Naive thymus-derived CD8-positive, alpha-beta T cell (primary cell): ENCODE results near the gene PRKCD. TPM values are rescaled to one million over a fixed set of nuclear protein-coding genes. Genes with fewer than 3 reads are reported as not detected.

Experiments
- ATAC-seq, 2 donors: fragments of 150-1000 bp; cut with Tn5 transposase in 1 of 2; sonication (Bioruptor Pico), chemical (Tn5 transposase) in 1 of 2; 1 replicate in 1 of 2; 2 replicates in 1 of 2; pipeline ENCODE4 v1.10.0; 2021; ENCODE audit warnings: mild to moderate bottlenecking in 2 of 2, moderate library complexity in 2 of 2
- POLR2A ChIA-PET: fragments of 350-600 bp; sonication (Branson Sonifier 250); formaldehyde crosslinking; loops from one replicate; lab custom pipeline; 2021; ENCODE audit warnings: antibody characterized with exemption; lab: Charles Lee
- DNase-seq, 10 donors: peaks; one replicate each; pipeline versions ENCODE4 v3.0.0 to v3.0.0-alpha.2; 2020 to 2022
- H3K27ac Mint-ChIP-seq, 10 donors: one replicate each; pipeline ENCODE4 v1.8.0; 2020 to 2022; ENCODE audit warnings: mild to moderate bottlenecking in 10 of 10, mixed read lengths in 10 of 10, moderate library complexity in 4 of 10, inconsistent platforms in 1 of 10
- H3K27me3 Mint-ChIP-seq, 5 donors: one replicate each; pipeline ENCODE4 v1.8.0; 2021 to 2022; ENCODE audit warnings: mixed read lengths in 5 of 5
- H3K36me3 Mint-ChIP-seq, 3 donors: one replicate each; pipeline ENCODE4 v1.8.0; 2020 to 2022; ENCODE audit warnings: mixed read lengths in 3 of 3, mild to moderate bottlenecking in 2 of 3, inconsistent platforms in 1 of 3
- H3K4me1 Mint-ChIP-seq, 4 donors: one replicate each; pipeline ENCODE4 v1.8.0; 2021 to 2022; ENCODE audit warnings: mixed read lengths in 4 of 4
- H3K4me3 Mint-ChIP-seq, 10 donors: one replicate each; pipeline ENCODE4 v1.8.0; 2020 to 2022; ENCODE audit warnings: mild to moderate bottlenecking in 10 of 10, mixed read lengths in 10 of 10, moderate library complexity in 6 of 10, inconsistent platforms in 1 of 10
- H3K9me3 Mint-ChIP-seq, 9 donors: one replicate each; pipeline ENCODE4 v1.8.0; 2020 to 2022; ENCODE audit warnings: mixed read lengths in 9 of 9, mild to moderate bottlenecking in 3 of 9, inconsistent platforms in 1 of 9, moderate library complexity in 1 of 9
- polyA plus RNA-seq, 3 donors: library from polyadenylated mRNA; unstranded; fragments of 300-500 nt; fragmentation: Illumina TruSeq; gene quantifications; one replicate each; pipeline ENCODE4 v1.2.3, GENCODE V29; 2021
- total RNA-seq, 8 experiments: library from RNA in 2 of 8; stranded (reverse) in 2 of 8; gene quantifications; one replicate each; pipeline ENCODE4 v1.2.3 and lab custom pipeline; 2021 to 2026

Gene PRKCD
- total and polyA plus RNA-seq, 5 experiments from 2014 or later: 5.5 to 12.2 (median 11.0) TPM

GRCh38 chr3:53242155-53242554 is 81.1 kb downstream of the PRKCD start:
- POLR2A ChIA-PET: no interaction called here
- peaks cover 0 to 45% (median 15%) of the 10 kb centered on the region in 3 donors for H3K36me3 Mint-ChIP-seq
- peaks cover 11 to 28% (median 15%) of the 10 kb centered on the region in 4 donors for H3K4me1 Mint-ChIP-seq
- ATAC-seq (no peak), DNase-seq (no peak)
- H3K4me3 Mint-ChIP-seq: no peak overlapping the region
- H3K27me3 Mint-ChIP-seq: no peaks in the 10 kb centered on the region
- peak overlapping the region in 1 of 10 donors; percentile 59 for H3K27ac Mint-ChIP-seq
- H3K9me3 Mint-ChIP-seq: no peaks in the 10 kb centered on the region

Other genes starting within 250 kb of the PRKCD start
- gene SFMBT1, start 115.1 kb upstream of the PRKCD start, total RNA-seq: 10 to 100 TPM; 35.2 to 35.5 TPM
- 10 to 100 TPM; 13.4 to 29.7 (median 18.1) TPM for gene SFMBT1, start 115.1 kb upstream of the PRKCD start, polyA plus RNA-seq
- gene RFT1, start 30.8 kb upstream of the PRKCD start, total RNA-seq: 10 to 100 TPM; 24.1 to 28.1 TPM
- gene RFT1, start 30.8 kb upstream of the PRKCD start, polyA plus RNA-seq: 10 to 100 TPM; 16.4 to 26.3 (median 22.4) TPM
- 10 to 100 TPM; 93.9 to 97.0 TPM for gene TKT, start 94.8 kb downstream of the PRKCD start, total RNA-seq
- gene TKT, start 94.8 kb downstream of the PRKCD start, polyA plus RNA-seq: 10 to 100 TPM; 51.1 to 73.1 (median 69.7) TPM
- 10 to 100 TPM; 36.4 to 44.4 TPM for gene DCP1A, start 186.3 kb downstream of the PRKCD start, total RNA-seq
- gene DCP1A, start 186.3 kb downstream of the PRKCD start, polyA plus RNA-seq: 10 to 100 TPM; 68.5 to 80.5 (median 72.5) TPM